Left renal cortex interstitium (tissue), 4 donors: ENCODE data around the gene TMEM238. TPM values are rescaled to one million over a fixed set of nuclear protein-coding genes. Genes with fewer than 3 reads are reported as not detected.
"Not testable (repeated sequence)": the region's sequence is repeated elsewhere in the genome, so short reads cannot be mapped to it uniquely, and the experiment has no call there.

ENCODE experiments used
- DNase-seq, 4 donors: peaks; one replicate each; pipeline ENCODE4 v3.0.0-alpha.2; 2013; ENCODE audit warnings: low read depth in 4 of 4, low spot score in 2 of 4, missing footprints in 1 of 4
- polyA plus RNA-seq, 4 donors: library from polyadenylated mRNA; unstranded; fragments of 120-200 nt; gene quantifications; one replicate each; pipeline ENCODE4 v1.2.1, GENCODE V29; 2013; ENCODE audit not compliant: insufficient read length in 4 of 4

Gene TMEM238
- polyA plus RNA-seq, 4 donors: 0.18 to 2.4 (median 1.0) TPM

GRCh38 chr19:55405638-55406037 lies 21.5 kb upstream of the TMEM238 start:
- no peak for DNase-seq

- no peak for DNase-seq
These were observed 18.4 kb upstream of the TMEM238 start for GRCh38 chr19:55402509-55402908.

GRCh38 chr19:55401390-55401789 lies 17.3 kb upstream of the TMEM238 start:
- not testable (repeated sequence) for DNase-seq

- DNase-seq: no peak
These were observed 16.4 kb upstream of the TMEM238 start for GRCh38 chr19:55400281-55401087.

GRCh38 chr19:55398200-55398925 lies 14.3 kb upstream of the TMEM238 start:
- no peak for DNase-seq

GRCh38 chr19:55392820-55393761 lies 9.0 kb upstream of the TMEM238 start:
- DNase-seq: no peak

- no peak for DNase-seq
These were observed 7.9 kb upstream of the TMEM238 start for GRCh38 chr19:55391702-55392615.

- DNase-seq: no peak
These were observed 7.1 kb upstream of the TMEM238 start for GRCh38 chr19:55391191-55391670.

GRCh38 chr19:55390461-55390880 lies 6.4 kb upstream of the TMEM238 start:
- no peak for DNase-seq

- no peak for DNase-seq
These were observed 5.6 kb upstream of the TMEM238 start for GRCh38 chr19:55389386-55390317.

GRCh38 chr19:55387736-55388497 lies 3.8 kb upstream of the TMEM238 start:
- no peak for DNase-seq

- DNase-seq: no peak
These were observed 2.4 kb upstream of the TMEM238 start for GRCh38 chr19:55386493-55386971.

GRCh38 chr19:55385724-55386492 lies 1.8 kb upstream of the TMEM238 start, which contains the start of gene RPL28:
RPL28 (plus strand) TSS chr19:55385932; CDS start chr19:55386358, 426 bp downstream.
- peak; percentile 97 to 99 (median 98) for DNase-seq

- DNase-seq: peak; percentile 88 to 98 (median 94)
These were observed 1.0 kb upstream of the TMEM238 start for GRCh38 chr19:55384920-55385723.

- no peak for DNase-seq
These were observed 587 bp downstream of the TMEM238 start for GRCh38 chr19:55383279-55384130.
